OCI-LY3 (cell line): ENCODE results near the gene MXI1.

Experiments
- CTCF ChIP-seq: fragments of 200-600, 300-600 bp; sonication (generic); IDR thresholded peaks from 2 replicates; pipeline ENCODE4 v1.5.1; 2014; ENCODE audit warnings: antibody characterized with exemption, low read length, low read depth
- EZH2phosphoT487 ChIP-seq: fragments of 200-600 bp; shearing (Covaris generic); IDR thresholded peaks from 2 replicates; pipeline ENCODE4 v1.6.1; 2018; ENCODE audit warnings: antibody characterized with exemption, mixed run types, low read depth

- TF ChIP-seq CTCF (no peak), EZH2phosphoT487 (no peak)
Observed at GRCh38 chr10:110219884-110220283, 12.5 kb downstream of the MXI1 start.
